ENCODE measurements around the gene TTN.
"Not testable (repeated sequence)": the region's sequence is repeated elsewhere in the genome, so short reads cannot be mapped to it uniquely, and the experiment has no call there.

TTN gene

DNA sequence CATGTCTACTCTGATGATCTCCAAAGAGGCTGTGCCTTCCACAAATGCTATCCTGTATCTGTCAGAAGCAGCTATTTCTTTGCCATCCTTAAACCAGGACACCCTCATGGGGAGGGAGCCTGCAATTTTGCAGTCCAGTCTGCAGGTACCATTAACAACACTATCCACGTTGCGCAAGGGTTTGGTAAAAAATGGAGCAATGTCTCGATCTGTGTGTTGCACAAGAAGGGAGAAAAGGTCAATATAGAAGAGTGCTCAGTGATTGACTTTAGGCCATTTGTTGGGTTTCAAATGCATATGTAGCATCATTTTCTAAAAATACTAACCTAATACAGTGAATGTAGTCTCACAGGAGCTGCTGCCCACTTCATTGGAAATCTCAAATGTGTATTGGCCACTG, 74.3 kb downstream of the TTN start:
- DNase-seq, result no peak

DNA sequence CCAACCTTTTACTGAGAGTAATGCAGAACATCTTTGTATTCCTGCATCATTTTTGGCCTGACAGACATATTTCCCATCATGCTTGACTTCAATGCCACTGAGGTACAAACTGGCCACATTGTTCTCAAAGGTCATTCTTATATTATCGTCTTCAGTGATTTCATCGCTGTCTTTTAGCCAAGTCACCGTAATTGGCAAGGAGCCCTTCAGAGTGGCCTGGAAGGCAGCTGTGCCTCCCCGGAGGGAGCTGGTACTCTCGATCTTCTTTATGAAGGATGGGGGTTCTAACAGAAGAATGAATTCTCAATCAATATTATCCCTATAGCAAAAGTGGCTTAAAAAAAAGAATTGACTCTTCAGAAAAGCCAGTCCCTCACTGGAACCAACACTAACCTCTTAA, 75.9 kb downstream of the TTN start:
- no peak for DNase-seq

DNA sequence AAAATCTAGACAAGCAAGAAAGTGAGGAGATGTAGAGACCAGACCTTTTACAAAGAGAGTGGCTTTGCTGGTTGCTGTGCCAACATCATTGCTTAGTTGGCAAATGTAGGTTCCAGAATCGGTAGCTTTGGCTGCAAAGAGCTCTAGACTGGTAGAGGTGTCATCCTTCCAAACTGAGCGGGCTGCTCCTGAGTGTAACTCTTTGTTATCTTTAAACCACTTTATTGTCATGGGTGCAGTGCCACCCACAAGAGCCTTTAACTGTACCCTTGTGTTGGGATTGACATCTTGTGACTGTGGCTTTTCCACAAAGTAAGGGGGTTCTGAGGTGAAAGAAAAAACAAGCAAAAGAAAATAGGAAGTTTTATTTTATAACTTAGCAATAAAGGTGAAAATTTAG, 77.2 kb downstream of the TTN start:
- no peak for DNase-seq

DNA sequence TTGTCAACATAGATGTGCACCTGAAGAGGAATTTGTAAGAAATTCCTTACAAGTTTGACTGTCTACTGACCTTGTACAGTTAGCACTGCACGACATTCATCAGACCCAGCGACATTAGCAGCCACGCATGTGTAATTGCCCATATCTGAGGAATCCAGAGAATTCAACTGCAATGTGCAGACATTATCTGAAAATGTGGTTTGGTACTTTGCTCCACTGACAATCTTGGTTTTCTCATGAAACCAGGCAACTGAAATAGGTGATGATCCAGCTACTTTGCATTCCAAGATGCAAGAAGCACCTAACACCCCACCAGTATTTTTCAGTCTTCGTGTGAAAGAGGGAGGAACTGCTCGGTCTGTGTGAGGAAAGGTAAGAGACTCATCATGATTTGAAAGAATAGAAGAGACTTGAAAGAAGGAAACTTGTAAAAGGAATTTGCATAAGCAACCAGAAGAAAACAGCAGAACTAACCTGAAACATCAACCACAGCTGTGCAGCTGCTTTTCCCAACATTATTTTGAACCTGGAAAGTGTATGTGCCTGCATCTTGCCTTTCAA, 83.4 kb downstream of the TTN start:
- no peak for DNase-seq

GRCh38 chr2:178722296-178722695, 84.9 kb downstream of the TTN start:
- DNase-seq, result no peak

GRCh38 chr2:178718988-178719387, 88.2 kb downstream of the TTN start:
- DNase-seq, result no peak

DNA sequence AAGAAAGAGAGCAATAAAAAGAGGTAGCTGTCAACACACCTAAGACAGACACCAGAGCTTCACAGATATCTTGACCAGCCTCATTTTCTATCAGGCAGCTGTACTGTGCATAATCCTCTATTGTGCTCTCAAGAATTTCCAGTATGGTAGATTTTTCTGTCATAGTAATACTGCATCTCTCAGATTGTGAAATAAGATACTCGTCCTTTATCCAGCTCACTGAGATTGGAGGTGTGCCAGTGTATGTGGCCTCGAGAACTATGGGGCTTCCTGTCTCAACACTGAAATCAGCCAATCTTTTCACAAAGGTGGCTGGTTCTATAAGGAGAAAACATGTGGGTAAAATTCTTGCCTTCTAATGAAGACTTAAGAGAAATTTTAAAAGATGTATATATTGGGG, 88.9 kb downstream of the TTN start:
- DNase-seq, result no peak

GRCh38 chr2:178716394-178716793, 90.8 kb downstream of the TTN start:
- no peak for DNase-seq

- no peak for DNase-seq
Measured at GRCh38 chr2:178715366-178715765, 91.9 kb downstream of the TTN start.

- DNase-seq, result no peak
Measured at GRCh38 chr2:178707476-178707875, 99.7 kb downstream of the TTN start.

GRCh38 chr2:178704876-178705275, 102.3 kb downstream of the TTN start:
- no peak for DNase-seq

DNA sequence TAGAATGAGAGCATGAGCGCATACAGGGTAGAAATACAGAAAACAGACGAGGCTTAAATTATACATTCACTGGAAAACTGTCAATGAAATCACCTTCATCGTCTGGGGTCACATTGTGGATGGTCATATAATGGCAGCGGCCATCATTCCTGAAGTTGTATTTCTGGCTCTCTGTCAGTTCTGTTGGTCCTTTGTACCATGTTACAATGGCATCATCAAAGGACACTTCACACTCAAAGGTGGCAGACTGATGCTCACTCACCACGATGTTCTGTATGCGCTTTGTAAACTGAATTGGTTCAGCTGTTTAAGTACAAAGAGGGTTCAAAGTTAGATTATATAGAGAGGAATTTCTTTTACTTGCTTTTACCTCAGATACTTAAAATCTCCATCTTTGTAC, 104.9 kb downstream of the TTN start:
- no peak for DNase-seq

DNA sequence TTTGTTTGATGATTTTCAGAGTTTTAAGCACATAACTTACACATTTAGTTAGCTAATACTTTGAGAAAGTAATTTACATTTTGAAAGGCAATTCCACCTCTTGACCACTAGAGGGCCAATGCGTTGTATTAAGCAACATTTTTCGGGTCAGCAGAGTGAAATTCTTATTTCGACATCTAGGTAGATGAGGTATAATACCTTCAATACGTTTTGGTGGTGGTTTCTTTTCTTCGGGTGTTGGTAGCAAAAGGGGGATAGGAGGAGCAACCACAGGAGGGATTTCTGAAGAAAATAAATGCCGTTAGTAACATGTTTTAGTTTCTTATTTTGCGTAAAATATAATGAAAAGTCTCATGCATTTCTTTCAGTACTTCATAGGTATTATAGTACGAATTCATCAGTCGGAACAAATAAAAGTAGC, 106.3 kb downstream of the TTN start:
- no peak for DNase-seq

DNA sequence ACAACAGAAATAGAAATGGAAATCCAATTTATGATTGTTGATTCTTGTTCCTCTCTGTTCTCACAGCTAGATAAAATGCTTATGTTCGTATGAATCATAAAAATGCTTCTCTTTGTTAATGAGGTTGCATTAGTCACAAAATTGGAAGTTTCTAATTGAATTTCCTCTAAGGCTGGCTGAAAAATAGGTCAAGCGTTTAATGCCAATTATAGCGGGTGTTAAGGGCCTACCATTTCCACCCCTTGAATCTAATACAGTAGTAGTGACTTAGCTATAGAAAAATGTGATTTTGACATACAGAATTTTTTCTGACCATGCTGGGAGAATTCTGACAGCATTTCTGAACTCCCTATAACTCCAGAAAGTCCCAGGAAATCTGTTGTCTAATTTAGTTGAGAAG, 107.1 kb downstream of the TTN start:
- DNase-seq, result no peak

GRCh38 chr2:178692845-178693244, 114.4 kb downstream of the TTN start:
- DNase-seq, result no peak

DNA sequence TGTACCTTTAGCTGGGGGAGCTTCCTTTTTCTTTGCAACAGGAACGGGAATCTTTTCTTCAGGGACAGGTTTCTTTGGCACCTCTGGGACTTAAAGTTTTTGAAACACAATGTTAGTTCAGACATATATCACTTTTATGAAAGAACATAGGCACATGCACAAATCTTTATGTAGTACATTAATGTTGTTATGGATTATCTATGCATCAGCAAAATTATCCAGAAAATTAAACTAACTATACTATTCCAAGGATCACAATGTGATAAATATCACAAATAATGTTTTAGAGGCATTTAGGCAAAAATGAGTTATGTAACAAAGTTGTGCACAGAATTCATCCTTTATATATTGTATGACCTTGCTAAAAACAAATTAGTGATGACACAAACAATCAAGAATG, 117.4 kb downstream of the TTN start:
- no peak for DNase-seq

DNA sequence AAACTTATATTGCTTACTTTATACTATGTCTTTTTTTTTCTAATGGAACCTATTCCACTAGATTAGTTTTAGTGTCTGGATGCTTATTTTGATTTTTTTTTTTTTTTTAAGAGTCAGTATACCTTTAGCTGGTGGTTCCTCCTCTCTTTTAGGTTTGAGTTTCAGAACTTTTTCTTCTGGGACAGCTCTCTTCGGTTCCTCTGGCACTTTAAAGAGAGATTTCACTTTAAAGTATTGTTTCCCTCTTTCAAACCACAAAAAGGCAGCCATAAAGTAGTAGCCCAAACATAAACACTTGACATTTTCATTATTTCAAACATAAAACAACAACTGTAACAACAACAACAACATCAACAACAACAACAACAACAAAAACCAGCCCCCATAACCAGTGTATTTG, 123.3 kb downstream of the TTN start:
- DNase-seq, result no peak

GRCh38 chr2:178681081-178681480, 126.1 kb downstream of the TTN start:
- DNase-seq, result no peak

- no peak for DNase-seq
Measured at GRCh38 chr2:178679891-178680290, 127.3 kb downstream of the TTN start.

- DNase-seq, result no peak
Measured at GRCh38 chr2:178677599-178677998, 129.6 kb downstream of the TTN start.

- no peak for DNase-seq
Measured at GRCh38 chr2:178676046-178676445, 131.2 kb downstream of the TTN start.

GRCh38 chr2:178674122-178674521, 133.1 kb downstream of the TTN start:
- no peak for DNase-seq

GRCh38 chr2:178666458-178666857, 140.8 kb downstream of the TTN start:
- DNase-seq, result no peak

DNA sequence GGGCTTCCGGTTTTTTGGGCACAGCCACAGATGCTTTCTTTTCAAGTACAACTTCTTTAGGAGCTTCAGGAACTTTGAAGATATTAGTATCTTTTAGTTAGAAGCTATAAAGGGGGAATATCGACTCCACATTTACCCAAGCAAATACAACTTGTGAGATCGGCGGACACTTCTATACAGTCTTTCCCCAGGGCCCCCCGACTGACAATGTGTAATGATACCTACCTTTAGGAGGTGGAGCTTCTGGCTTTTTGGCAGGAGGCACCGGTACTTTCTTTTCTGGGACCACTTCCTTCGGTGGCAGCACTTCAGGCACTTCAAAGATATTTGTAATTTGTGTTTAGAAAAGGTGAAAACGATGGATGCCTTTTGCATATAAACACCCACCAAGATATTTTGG, 148.7 kb downstream of the TTN start:
- DNase-seq, result not testable (repeated sequence)

GRCh38 chr2:178650554-178650953, 156.7 kb downstream of the TTN start:
- DNase-seq, result no peak

GRCh38 chr2:178644919-178645318, 162.3 kb downstream of the TTN start:
- no peak for DNase-seq
